GM19463 (cell line): Measurements from ENCODE around the gene EYA2.

Experiments used
- ATAC-seq: cut with Tn5 transposase; IDR thresholded peaks from one replicate; pipeline ENCODE4 v1.9.1; 2021; ENCODE audit warnings: mild to moderate bottlenecking, moderate library complexity; ENCODE audit not compliant: unreplicated experiment

Gene EYA2

GRCh38 chr20:46999801-47000465, 105.3 kb downstream of the EYA2 start:
- ATAC-seq: no peak

- no peak for ATAC-seq
These were observed 108.6 kb downstream of the EYA2 start for GRCh38 chr20:47003223-47003622.

- no peak for ATAC-seq
These were observed 109.5 kb downstream of the EYA2 start for GRCh38 chr20:47004179-47004578.

DNA sequence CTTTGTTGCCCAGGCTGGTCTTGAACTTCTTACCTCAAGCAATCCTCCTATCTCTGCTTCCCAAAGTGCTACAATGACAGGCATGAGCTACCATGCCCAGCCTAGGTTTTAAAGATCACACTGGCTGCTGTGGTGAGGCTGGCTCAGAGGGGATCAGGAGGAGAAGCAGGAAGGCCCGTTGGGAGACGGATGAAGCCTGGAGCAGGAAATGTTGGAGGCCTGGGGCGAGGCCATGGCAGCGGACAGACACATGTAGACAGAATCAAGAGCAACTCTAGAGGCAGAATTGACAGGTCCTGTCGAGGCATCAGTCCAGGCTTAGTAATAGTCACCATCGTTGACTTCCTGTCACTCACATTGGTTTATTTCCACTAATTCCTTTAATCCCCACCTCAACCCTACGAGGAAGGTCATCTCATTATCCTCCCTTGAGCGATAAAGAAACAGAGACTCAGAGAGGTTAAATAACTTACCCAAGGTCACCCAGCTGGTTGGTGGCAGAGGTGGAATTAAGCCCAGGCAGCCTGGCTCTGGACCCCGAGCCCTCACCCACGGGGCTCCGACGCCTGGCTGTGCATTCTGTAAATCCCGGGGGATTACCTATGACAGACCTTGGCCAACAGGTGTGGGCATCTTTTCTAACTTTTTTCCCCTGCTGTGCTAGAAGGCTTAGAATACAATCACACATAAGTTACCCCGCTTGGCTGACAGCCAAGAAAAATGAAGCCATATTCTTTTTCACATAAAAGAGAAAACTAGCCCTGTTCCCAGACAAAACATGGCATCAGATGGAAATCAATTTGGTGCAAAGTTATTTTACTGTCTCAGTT, 113.4 kb downstream of the EYA2 start:
- ATAC-seq: no peak

DNA sequence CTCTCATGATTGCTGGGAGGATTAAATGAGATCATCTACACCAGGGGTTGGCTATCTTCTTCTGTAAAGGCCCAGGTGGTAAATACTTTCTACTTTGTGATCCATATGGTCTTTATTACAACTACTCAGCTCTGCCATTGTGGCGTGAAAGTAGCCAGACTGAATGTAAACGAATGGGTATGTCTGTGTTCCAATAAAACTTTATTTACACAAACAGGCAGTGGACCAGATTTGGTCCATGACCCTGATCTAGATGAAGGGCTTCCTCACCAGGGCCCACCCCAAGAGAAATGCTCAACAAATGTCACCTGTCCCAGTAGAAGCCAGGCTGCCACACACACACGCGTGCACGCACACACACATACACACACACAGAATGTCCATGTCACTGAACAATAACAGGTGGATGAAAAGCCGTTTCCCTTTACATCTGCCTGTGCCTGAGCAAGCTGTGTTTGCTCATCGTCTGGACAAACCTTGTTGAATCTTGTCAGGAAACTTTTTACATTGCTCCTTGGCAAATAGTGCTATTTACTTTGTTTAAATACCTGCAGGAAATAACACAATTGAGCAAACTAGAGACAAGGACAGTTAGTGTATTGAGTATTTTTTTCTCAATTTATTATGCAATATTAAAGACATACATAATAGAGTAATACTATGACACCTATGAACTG, 114.3 kb downstream of the EYA2 start:
- no peak for ATAC-seq

- ATAC-seq: no peak
These were observed 115.1 kb downstream of the EYA2 start for GRCh38 chr20:47009784-47010183.

GRCh38 chr20:47011984-47012383, 117.3 kb downstream of the EYA2 start:
- ATAC-seq: no peak

DNA sequence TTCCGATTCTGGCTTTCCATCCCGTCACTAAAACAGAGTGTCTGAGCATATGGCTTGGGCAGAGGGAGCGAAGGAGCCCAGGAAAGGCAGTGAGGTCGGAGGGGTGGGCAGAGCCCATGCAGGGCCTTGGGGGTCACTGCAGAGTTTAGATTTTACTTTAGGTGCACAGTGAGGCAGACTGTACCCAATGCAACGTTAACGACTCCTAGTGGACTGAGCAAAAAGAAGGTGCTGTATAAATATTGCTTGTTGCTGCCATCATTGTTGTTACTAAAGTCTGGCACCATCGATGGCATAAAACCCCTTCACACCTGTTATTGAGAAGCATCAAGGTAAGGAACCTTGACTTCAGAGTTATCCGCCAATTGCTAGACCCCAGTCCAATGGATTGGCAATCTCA, 119.0 kb downstream of the EYA2 start:
- no peak for ATAC-seq

DNA sequence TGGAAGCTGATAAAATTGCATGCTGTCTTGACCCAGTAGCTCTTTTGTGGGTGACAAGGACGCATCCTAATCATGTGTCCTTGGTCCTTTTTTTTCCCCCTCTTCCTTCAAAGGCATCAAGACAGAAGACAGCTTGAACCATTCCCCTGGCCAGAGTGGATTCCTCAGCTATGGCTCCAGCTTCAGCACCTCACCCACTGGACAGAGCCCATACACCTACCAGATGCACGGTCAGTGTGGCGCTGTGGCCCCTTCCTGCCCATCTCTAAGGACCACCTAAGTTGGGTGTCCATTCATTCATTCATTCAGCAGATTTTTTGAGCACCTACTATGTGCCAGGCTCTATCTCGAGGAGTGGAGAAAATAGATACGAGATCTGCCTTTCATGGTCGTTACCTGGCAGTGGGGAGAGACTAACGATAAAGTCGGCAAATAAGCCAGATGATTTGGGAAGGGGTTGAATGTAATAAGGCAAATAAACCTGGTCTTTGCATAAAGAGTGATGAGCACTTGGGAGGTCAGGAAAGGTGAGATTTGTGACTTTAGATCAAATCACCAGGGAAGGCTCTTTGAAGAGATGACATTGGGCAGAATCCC, 121.5 kb downstream of the EYA2 start:
- ATAC-seq: no peak

DNA sequence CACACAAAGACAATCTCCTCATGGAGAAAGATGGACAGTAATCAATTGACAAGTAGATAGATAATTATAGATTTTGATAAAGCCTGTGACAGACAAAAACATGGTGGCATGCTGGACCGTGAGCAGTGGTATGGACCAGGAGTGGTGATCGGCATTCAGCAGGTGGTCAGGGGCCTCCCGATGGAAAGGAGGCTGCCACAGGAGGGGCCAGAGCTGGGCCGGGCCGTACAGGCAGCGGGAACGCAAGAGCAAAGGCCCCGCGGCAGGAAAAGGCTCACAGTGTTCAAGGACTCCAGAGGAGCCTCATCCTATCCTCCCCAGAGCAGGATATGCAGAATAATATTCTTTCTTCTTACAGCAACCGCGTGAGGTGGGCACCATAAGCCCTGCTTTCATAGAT, 123.7 kb downstream of the EYA2 start:
- ATAC-seq: no peak

DNA sequence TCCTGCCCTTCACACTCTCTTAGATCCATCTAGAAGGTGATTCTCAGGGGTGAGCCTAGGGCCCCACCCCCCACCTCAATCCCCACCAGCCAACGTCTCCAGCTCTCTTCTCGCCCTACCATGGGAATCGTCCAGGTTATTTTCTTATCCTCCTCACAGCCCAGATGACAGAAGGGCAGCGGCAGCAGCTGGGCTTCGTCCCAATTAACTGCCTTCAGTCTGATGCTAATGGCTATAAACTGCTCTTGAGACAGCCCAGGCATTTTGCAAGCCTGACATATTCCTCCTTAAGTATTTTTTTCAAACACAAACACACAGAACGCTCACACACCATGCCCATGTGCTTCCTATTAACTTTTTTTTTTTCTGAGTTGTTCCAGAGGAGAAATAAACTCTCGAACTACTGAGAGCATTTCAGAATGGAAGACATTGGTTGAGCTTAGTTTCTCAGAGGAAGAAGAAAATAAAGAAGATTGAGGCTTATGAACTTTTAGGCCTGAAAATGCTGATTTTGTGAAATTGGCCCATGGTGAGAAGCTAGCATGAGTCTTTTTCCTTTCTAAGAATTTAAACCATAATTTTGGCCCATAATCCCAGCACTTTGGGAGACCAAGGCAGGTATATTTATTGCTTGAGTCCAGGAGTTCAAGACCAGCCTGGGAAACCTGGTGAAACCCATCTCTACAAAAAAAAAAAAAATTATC, 124.6 kb downstream of the EYA2 start:
- ATAC-seq: no peak

DNA sequence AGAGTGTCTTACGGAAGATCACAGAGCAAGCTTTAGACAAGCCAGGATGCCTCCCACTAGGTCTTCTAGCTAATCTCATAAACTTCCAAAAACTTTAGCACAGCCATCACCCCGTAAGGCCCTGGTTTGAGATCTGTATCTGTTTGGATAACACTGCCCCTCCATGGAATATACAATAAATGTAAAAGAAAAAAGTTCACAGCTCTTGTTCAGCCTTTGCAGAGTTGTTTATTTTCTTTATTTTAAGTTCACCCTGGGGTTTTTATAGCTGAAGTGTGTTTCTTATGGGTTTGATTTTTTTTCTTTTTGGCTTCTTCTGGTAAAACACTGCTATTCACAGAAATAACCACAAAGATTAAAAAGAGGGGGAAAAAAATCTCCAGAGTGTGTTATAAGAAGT, 125.6 kb downstream of the EYA2 start:
- no peak for ATAC-seq

DNA sequence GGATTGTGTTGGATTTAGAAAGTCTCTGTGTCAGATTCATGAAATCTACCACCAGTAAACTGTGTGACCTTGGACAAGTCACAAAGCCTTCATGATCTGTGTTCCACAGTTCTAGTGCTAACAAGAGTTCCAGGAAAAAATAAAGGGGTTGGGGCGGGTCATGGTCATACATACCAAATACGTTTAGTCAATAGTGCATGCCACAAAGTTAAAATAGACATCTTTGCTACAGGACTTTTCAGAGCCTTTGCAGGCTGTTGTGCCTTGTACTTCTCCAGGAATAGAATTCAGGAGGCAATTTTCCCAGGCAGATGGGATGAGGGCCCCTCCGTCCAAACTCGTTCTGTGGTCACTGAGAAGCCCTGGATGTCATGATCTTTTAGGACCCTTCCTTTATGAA, 127.2 kb downstream of the EYA2 start:
- ATAC-seq: no peak

DNA sequence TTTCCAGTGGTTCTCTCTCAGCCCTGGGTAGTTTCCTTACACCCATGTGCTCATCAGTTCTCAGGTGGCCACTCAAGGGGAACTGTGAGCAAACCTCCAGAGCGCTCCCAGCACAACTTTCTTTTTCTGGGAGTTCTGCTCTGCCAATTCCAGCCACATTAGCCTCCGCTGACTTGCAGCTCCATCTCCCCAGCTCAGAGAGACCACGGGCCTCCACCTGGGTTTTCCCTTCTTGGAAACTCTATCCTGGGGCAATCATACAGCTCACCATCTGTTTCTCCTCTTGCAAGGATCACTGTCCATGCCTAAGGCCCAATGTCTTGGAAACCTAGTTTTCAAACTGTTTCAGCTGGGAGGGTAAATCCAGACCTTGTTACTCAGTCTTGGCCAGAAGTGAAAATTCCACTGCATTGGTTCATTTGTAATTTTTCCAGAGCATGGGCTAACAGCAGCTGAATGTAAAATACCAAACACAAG, 129.9 kb downstream of the EYA2 start:
- ATAC-seq: no peak

DNA sequence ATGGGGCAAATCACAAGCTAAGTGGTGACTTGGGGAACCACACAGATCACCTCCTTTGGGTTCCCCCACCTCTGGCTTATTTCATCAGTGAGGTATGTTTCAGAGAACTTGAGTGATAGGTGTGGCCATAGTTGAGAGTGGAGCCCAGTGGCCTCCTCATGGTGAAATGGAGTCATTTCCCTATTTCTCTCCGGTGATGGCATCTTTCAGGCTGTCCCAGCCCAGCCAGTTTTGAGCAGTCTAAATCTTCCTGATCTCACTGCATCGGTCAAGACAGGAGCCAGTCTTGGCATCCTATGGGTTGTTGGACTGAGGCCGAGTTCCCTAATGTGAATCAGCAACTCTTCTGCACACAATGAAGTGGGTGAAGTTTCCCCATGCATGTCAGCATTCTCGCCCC, 132.4 kb downstream of the EYA2 start:
- ATAC-seq: no peak

GRCh38 chr20:47027456-47027855, 132.8 kb downstream of the EYA2 start:
- ATAC-seq: no peak

- no peak for ATAC-seq
These were observed 133.8 kb downstream of the EYA2 start for GRCh38 chr20:47028487-47028886.

GRCh38 chr20:47029845-47030244, 135.2 kb downstream of the EYA2 start:
- no peak for ATAC-seq

GRCh38 chr20:47030271-47030810, 135.7 kb downstream of the EYA2 start:
- ATAC-seq: no peak

- no peak for ATAC-seq
These were observed 136.4 kb downstream of the EYA2 start for GRCh38 chr20:47031004-47031403.

DNA sequence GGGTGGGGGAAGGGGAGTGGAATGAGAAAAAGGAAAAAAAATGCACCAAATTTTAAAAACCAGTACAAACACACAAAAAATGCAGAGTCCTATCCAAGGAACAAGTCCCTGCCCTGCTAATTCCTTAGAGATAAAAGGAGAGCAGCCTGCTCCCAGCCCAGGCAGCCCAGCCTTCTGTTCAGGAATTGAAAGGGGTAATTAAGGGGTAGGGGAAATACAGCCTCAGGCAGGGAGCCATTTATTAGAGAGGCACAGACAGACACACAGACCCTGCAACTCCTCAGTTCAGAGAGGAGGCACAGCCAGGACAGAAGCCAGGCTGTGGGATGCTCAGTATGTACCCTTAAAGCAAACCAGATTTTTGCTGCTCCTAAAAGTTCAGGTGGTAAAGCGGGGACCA, 137.2 kb downstream of the EYA2 start:
- ATAC-seq: no peak
